SU-DHL-6 (cell line): ENCODE measurements around the gene MEDAG.

ENCODE experiments used
- CTCF ChIP-seq: fragments of 200-600 bp; sonication (generic); IDR thresholded peaks from one replicate; pipeline ENCODE4 v1.5.1; 2017; ENCODE audit warnings: antibody characterized with exemption, mild to moderate bottlenecking, low read length, moderate library complexity; ENCODE audit not compliant: insufficient read depth, poor library complexity, severe bottlenecking
- EZH2phosphoT487 ChIP-seq: fragments of 200-600 bp; sonication (generic), shearing (Covaris generic); conservative IDR thresholded peaks from 2 replicates; pipeline ENCODE4 v1.6.1; 2018; ENCODE audit warnings: mild to moderate bottlenecking, antibody characterized with exemption, low read length, moderate library complexity, mixed read lengths

- TF ChIP-seq CTCF (no peak), EZH2phosphoT487 (no peak)
Measured at GRCh38 chr13:30908416-30908980, 2.4 kb downstream of the MEDAG start.
